ENCODE results near the gene EXO5.
"Not testable (repeated sequence)": the region's sequence is repeated elsewhere in the genome, so short reads cannot be mapped to it uniquely, and the experiment has no call there.

EXO5 gene, protein sequence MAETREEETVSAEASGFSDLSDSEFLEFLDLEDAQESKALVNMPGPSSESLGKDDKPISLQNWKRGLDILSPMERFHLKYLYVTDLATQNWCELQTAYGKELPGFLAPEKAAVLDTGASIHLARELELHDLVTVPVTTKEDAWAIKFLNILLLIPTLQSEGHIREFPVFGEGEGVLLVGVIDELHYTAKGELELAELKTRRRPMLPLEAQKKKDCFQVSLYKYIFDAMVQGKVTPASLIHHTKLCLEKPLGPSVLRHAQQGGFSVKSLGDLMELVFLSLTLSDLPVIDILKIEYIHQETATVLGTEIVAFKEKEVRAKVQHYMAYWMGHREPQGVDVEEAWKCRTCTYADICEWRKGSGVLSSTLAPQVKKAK

DNA sequence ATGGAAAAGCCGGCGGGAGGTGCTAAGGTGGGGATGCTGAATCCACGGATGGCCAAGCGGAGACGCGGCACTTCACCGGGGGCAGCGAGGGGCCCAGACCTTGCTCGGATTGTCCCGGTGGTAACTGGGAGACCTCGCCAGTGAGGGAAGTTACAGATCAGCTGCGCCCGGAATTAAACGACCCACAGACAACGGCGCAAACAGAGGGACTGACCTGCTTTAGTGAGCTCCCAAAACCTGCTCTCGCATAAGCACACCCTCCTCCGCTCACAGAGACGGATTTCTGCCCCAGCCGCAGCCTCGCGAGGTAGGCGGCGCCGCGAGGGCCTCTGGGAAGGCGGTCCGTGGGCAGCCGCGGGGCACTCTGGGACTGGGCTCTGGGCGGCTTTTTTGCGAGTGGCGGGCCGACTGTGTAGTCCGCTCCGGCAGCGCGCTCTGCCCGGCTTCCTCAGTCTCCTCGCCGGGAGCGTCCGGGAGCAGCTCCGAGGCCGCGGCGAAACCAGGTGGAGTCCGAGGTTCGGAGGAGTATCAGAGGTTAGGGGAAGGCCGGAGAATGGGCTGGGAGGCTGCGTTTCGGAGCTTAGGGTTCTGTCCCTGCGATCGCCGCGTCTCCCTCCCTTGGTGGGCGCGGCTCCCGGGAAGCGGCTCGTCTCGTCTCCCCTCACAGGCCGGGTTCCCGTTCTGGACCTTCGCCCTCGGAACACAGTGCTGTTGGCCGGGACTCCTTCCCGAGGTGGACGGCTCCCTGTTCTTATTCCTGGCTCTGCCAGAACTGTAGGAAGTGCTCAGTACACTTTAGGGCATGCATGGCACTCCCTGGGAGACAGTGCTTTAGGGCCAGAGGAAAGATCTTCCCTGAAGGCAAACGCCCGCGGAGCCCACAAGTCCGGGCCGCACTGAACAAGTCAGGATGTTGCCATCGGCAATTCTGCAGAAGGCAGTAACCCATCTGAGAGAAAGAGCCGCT, at the start of gene EXO5:
TSS of gene EXO5 (plus strand) at position 393 of the 967 bp plus-strand sequence. CDS start 5,778 bp downstream, outside the sequence.
- DNase-seq: peak; percentile 82

DNA sequence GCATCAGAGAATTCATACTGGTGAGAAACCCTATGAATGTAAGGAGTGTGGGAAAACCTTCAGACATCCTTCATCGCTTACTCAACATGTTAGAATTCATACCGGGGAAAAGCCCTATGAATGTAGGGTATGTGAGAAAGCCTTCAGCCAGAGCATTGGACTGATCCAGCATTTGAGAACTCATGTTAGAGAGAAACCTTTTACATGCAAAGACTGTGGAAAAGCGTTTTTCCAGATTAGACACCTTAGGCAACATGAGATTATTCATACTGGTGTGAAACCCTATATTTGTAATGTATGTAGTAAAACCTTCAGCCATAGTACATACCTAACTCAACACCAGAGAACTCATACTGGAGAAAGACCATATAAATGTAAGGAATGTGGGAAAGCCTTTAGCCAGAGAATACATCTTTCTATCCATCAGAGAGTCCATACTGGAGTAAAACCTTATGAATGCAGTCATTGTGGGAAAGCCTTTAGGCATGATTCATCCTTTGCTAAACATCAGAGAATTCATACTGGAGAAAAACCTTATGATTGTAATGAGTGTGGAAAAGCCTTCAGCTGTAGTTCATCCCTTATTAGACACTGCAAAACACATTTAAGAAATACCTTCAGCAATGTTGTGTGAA, 45.5 kb upstream of the EXO5 start:
- DNase-seq: no peak

DNA sequence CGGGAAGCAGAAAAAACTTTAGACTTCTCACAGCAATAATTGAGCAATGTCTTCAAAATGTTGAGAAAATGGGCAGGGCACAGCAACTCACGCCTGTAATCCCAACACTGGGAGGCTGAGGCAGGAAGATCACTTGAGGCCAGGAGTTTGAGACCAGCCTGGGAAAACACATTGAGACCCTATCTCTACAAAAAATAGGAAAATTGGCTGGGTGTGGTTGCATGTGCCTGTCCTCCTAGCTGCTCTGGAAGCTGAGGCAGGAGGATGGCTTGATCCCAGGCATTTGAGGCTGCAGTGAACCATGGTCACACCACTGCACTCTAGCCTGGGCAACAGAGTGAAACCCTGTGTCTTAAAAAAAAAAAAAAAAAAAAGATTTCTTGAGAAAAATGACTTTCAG, 39.2 kb upstream of the EXO5 start:
- no peak for DNase-seq

DNA sequence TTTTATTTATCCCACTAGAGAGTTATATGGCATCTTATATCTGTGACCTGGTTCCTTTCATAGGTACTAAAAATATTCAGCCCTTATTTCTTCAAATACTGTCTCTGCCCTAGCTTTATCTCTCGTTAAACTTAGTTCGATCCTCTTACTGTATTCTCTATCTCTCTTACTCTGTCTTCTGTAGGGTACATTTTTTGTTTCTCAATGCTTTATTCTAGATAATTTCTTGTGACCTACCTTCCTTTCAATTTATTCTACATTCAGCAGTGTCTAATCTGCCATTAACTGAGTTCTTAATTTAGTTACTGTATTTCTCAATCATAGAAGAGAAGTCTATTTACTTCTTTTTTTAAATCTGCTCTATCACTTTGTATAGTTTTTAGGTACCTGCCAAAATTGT, 33.3 kb upstream of the EXO5 start:
- DNase-seq: no peak

DNA sequence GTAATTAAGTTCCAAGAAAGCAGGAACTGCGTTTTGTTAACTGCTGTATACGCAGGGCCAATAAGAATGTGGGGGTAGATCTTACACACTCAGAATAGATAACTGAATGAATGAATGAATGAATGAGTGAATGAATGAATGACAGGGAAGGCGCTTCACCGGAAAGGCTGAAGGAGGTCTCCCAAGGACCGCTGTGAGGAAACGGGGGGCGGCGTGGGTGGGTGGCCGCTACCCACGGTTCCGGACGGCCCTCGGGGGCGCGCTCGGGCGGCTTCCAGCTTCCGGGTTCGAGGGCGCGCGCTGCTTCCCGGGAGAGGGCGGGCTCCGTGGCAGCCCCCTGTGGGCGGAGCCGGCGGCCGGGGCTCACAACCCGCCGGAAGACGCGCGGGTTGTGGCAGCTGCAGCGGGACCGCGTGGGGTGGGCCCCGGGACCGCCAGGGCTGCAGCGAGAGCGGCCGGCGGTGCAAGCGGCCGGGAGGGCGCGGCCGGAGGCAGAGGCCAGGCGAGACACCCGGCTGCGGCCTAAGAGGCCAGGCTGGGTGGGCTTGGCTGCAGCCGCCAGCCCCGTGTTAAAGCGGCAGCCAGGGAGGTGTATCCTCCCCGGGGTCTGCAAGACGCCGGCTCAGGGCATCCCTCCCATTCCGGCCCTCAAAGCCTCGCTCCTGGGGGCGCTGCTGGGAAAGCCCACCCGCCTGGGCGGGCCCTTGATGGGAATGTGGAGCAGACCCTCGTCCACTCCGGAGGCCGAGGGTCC, 31.5 kb upstream of the EXO5 start, which contains the start of gene ZFP69:
TSS of gene ZFP69 (plus strand) at position 367 of the 754 bp plus-strand sequence. CDS start 2,072 bp downstream, outside the sequence.
- peak; percentile 69 for DNase-seq

DNA sequence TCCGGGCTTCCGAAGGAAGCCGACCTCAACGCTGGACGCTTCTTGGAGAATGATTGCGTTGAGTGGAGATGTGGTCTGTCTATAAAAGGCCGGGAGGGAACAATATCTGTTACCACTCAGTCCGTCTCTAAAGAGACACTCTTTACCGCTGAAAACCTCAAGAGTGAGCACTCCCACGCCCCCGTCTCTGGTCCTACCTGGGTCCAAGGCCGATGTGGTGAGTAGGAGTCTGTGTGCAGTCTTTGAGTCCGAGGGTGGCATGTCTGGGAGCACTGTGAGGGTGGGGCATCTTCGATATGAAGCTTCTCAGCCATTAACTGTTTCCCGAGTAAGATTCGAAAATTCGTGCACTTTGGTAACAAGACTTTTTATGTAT, 30.9 kb upstream of the EXO5 start:
- DNase-seq: peak; percentile 18

DNA sequence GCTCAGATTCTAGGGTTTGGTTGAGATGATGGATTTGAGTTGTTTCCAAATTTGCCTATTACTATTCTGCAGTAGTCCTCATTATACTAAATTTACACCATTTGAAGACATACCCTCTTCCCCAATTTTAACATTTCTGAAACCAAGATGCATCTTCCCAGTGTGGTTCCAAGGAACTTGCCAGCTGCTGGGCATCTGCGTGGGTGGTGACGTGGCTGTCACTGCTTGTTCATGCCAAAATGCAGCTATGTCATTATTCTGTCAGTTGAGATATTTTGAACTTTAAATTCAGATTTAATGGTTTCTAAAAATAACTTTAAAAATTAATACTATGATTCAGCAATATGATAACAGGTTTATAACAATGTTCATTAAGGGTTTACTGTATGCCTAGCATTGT, 30.3 kb upstream of the EXO5 start:
- no peak for DNase-seq

DNA sequence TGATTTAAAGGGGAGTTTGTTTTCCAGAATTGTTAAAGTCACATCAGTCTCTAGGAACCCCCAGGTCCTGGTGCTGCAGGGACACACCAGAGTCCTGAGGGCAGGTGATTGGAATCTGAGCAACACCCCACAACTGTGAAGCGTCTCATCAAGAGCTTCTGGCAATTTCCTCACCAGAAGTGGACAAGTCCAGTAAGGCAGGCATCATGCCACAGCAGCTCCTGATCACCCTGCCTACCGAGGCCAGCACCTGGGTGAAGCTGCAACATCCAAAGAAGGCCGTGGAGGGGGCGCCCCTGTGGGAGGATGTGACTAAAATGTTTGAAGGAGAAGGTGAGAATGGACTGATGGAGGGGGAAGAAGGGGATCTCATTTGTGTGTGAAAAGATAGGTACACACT, 29.4 kb upstream of the EXO5 start:
- no peak for DNase-seq

DNA sequence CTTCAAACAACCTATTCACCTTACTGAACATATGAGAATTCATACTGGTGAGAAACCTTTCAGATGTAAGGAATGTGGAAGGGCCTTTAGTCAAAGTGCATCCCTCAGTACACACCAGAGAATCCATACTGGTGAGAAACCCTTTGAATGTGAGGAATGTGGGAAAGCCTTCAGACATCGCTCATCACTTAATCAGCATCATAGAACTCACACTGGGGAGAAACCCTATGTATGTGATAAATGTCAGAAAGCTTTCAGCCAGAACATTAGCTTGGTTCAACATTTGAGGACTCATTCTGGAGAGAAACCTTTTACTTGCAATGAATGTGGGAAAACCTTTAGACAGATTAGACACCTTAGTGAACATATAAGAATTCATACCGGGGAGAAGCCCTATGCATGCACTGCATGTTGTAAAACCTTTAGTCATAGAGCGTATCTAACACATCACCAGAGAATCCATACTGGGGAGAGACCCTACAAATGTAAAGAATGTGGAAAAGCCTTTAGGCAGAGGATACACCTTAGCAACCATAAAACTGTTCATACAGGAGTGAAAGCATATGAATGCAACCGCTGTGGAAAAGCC, 13.2 kb upstream of the EXO5 start:
- no peak for DNase-seq

DNA sequence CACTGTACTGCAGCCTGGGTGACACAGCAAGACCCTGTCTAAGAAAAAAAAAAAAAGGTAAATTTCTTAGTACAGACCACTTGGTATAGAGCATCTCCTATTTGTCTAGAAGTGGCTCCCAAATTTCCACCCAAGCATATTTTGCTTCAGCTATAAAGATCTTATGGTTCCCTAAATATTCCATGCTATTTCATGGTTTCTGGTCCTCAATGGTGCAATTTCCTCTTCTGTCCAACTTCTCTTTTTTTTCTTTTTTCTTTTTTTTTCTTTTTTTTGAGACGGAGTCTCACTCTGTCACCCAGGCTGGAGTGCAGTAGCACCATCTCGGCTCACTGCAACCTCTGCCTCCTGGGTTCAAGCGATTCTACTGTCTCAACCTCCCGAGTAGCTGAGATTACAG, 5.9 kb upstream of the EXO5 start:
- not testable (repeated sequence) for DNase-seq

DNA sequence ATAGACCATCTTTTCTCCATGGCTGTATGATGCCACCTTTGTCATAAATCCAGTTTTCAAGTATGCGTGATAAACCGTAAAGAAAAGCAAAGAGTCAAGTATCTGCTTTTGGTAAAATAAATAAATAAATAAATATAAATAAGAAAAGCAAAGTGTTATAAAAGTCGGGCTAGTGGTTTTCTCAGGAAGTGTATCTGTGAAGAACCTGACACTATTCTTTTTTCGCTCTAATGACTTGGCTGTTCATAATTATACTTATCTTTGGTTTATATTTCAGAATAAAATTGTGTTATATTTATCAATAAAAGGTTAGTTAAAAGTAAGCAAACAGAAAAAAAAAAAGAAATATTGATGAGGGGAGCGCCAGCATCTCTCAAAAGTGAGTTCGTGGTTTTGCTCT, 594 bp upstream of the EXO5 start:
- DNase-seq: no peak

DNA sequence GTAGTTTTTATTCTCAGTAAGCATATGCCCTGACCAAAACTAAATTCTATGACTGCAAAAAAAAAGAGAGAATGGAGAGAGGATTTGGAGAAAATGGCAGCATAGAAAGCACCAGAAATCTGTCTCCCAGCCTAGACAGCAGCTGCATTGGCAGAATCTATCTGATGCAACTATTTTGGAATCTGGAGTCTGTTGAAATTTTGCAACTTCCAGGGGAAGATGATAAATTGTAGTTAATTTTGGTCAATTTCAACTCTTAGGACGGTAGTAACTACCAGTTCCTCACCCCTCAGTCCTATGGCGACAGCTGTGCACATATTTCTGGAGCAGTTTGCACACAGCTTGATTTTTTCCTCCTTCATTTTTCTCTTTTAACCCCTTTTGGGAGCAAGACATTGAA, 10.9 kb downstream of the EXO5 start:
- DNase-seq: no peak

DNA sequence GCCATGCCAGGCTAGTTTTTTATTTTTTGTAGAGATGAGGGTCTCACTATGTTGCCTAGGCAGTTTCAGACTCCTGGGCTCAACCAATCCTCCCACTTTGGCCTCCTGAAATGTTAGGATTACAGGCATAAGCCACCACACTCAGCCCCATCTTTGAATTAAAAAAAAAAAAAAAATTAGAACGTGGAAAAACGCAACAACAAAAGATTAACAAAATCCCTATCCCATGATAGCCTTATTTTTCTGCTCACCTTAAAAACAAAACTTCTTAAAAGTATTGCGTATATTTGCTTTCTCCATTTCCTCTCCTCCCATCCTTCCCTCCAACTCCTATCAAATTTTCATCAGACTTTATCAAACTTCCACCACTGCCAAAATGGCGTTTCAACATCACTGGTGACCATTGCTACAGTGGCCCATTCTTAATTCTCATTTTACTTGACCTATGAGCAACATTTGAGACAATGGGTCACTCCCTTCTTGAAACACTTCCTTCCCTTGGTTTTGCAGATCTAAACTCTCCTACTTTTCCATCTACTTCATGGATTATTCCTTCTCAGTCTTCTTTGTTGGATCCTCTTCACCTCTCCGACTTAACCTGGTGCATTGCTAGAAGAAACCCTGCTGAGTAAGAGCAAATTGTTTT, 22.3 kb downstream of the EXO5 start:
- DNase-seq: no peak

DNA sequence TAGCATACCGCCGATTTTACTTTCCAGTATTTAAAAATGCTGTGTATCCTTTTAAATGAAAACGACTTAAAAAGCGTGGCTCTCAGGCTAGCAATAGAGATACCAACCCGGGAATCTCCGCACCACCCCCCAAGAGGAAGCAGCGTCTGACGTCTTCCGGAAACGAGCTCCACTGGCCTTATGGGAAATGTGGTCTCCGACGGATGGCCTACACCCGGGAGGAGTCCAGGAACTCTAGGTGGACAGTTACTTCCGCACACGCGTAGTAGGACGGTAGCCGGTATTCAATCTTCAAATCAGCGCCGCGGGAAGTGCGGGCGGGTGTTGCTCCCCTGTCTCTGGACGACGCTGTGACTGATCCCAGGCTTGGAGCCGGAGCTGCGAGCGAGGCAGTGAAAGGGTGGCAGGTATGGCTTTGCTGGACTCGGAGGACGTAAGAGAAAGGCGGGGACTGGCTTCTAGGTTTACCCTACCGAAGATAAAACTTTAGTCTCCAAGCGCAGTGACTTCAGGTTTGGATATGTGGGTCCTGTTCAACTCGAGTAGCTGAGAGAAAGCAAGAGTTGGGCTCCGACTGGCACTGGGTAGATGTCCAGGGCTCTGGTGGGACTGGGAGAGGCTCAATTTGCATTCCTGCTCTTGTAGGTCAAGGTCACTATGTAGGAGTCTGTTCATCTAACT, 23.0 kb downstream of the EXO5 start, which contains the start of gene ZNF684:
TSS of gene ZNF684 (plus strand) at position 257 of the 681 bp plus-strand sequence. CDS start 1,530 bp downstream, outside the sequence.
- peak; percentile 76 for DNase-seq

DNA sequence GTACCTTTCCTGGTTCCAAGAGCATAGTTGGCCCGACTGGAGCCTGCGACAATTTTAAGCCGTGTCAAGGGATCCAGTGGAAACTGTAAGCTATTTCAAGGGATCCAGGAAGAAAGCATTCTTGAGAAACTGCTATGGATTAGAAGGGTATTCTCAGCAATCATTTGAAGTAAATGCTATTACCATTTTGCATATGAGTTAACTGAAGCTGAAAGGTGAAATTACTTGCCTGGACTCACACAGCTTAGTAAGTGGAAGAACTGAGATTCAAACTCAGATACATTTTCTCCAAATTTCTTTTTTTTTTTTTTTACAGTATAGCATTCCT, 23.5 kb downstream of the EXO5 start:
- no peak for DNase-seq

DNA sequence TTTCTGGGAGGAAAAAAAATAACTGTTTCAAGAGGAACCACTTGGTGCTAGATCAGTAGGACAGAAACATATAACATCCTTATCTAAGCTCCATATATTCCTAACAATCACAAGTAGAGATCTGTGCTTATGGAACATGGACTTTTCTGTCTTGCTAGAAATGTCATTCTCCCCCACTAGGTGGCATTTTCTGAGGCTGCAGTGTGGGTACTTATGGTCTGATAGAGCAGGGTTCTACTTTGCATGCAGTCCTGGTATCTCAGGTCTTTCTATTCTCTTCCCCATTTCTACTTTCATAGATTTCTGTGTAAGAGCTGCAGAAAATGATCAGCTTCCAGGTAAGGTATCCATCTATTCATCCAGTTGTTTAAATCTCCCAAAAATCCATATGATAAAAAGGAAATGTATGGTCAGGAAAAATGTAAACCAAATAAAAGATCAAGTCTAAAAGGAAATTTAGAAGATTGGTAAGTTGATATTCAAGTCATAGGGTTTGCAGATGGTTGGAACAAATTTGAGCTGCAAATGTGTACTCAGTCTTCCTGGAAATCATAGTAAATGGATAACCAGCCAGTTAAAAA, 24.4 kb downstream of the EXO5 start:
- no peak for DNase-seq

DNA sequence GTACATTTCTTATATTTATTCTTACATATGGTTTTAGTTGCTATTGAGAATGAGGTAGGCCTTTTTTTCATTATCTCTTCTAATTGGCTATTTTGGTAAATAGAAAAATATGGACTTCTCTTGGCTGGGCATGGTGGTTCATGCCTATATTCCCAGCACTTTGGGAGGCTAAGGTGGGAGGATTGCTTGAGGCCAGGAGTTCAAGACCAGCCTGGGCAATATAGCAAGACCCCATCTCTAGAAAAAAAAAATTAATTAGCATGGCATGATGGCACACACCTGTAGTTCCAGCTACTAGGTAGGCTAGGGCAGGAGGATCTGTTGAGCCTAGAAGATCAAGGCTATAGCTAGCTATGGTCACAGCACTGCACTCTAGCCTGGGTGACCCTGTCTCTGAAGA, 26.0 kb downstream of the EXO5 start:
- DNase-seq: no peak

DNA sequence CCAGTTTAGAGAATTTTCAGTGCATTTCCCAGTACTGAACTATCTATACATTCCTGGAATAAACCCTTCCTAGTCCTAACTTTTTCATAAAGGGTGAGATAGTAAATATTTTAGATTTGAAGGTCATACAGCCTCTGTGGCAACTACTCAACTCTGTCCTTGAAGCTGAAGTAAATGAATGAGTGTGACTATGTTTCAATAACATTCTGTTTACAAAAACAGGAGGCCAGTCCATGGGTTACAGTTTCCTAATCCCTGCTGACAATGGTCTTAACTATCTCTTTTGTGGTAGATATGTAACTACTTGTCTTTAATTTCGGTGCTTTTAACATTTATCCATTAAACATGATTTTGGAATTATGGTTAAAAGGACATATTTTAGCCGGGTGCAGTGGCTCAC, 27.2 kb downstream of the EXO5 start:
- no peak for DNase-seq

DNA sequence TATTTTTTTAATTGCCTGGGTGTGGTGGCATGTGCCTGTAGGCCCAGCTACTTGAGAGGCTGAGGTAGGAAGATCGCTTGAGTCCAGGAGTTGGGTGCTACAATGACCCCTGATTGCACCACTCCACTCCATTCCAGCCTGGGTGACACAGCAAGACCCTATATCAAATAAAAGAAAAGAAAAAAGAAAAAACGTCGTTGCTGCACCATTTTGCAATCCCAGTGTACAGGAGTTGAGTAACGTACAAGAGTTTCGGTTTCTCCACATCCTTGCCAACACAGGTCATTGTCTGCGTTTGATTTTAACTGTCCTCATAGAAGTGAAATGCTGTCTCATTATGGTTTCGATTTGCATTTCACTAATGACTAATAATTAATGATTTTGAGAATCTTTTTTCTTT, 30.8 kb downstream of the EXO5 start:
- DNase-seq: no peak

DNA sequence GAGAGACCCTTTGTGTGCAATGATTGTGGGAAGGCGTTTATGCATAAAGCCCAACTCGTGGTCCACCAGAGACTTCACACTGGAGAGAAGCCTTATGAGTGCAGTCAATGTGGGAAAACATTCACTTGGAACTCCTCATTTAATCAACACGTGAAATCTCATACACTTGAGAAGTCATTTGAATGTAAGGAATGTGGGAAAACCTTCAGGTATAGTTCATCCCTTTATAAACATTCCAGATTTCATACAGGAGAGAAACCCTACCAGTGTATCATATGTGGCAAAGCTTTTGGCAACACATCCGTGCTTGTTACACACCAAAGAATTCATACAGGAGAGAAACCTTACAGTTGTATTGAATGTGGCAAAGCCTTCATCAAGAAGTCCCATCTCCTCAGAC, 38.4 kb downstream of the EXO5 start:
- DNase-seq: no peak

DNA sequence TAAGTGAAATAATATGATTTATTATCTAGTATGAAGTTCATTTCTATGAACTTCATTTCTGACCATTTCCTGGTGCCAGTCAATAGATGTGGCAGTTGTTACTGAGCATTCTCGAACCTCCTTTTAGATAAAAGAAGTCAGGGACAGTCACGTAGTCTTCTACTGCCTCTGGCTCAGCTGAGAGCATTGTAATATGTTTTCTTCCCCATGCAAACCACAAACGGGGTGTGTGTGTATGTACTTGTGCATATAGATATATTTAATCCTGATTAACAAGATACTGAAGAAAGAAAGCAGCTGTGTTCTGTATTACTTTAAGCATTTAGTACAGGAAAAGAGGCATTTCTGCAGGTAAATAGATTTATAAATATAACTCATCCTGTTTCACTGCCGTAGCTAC, 44.5 kb downstream of the EXO5 start:
- DNase-seq: no peak

Data from stimulated activated CD4-positive, alpha-beta T cell treated with anti-CD3 and anti-CD28 coated beads, Interleukin-12 subunit alpha, Interleukin-12 subunit beta, amount 100 ng/mL, for 4 hours (primary cell).